Measurements from ENCODE around the gene CDK4.

Gene CDK4

DNA sequence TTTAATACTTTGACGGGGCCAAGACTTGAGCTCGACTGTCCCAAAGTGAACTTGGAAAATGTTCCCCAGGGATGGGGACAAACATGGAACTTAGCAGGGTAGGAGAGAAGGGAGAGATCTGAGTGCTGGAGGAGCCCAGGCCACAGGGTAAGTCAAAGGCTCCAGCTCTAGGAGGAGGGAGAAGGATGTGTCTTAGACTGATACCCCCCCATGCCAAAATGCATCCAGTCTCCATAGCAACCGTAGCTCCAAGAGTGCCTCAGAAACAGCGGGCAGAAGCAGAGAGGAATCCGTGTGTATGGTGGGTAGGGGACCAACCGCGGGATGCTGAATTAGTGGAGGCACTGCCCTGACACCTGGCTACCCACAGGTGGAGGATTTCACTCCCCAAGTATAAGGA lies 12.7 kb downstream of the CDK4 start:
- no peak for DNase-seq (ENCODE audit: low spot score)

DNA sequence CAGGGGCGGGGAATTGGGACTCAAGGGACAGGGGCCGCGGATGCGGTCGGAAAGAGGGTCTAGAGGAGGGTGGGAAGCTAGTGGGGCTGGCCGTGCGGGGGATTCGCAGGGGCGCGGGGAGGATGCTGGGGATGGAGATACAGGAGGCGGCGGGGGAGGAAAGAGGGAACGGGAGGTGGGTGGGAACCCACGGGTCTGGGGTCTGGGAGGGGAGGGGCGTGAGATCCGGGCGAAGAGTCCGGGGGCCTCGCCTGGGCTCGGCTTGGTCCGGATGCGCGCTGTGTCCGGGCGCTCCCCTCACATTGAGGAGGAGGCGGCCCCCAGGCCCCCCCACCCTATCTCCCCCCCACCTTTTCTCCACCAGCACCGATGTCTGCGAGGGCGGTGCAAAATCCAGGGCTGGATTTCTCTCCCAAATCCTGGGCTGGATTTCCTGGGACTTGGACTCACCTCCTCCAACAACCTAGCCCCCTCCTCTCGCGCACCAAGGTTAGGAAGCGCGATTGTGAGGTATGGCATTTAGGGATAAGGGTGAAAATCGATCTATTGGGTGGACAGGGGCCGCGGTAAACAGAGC lies 13.4 kb downstream of the CDK4 start, which contains the start of gene AGAP2:
Gene AGAP2, minus strand, starts transcription at position 82 of the 577 bp plus-strand sequence. CDS start 496 bp downstream, outside the sequence.
- DNase-seq (ENCODE audit: low spot score): peak; percentile 70

DNA sequence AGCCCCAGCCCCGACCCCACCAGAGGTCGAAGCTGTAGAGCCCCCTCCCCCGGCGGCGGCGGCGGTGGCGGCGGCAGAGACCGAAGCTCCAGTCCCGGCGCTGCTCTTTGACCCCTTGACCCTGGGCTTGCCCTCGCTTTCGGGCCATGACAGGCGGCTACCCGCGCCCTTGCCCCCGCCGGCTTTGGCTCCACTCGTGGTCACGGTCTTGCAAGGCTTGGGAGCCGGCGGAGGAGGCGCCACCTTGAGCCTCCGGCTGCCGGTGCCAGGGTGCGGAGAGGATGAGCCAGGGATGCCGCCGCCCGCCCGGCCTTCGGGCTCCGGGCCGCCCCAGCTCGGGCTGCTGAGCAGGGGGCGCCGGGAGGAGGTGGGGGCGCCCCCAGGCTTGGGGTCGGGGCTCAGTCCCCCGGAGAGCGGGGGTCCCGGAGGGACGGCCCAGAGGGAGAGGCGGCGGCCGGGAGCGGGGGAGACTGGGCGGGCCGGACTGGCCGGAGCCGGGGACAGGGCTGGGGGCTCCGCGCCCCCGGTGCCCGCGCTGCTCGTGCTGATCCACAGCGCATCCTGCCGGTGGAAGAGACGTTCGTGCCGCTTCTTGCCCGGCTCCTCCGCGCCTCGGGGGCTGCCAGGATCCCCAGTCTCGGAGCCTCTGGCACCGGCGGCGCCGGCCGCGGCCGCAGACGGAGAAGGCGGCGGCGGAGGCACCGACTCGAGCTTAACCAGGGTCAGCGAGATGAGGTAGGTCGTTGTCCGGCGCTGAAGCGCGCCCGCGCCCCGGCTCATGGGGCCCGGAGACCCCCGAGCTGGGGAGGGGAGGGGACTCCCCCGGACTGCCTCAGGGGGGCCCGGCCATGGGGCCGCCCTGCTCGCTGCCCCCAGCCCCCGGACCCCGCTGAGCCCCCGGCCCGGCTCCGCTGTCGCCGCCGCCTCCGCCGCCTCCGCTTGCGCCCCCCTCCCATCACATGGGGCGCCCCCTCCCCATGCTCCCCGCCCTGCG lies 14.3 kb downstream of the CDK4 start:
- DNase-seq (ENCODE audit: low spot score): peak; percentile 67

DNA sequence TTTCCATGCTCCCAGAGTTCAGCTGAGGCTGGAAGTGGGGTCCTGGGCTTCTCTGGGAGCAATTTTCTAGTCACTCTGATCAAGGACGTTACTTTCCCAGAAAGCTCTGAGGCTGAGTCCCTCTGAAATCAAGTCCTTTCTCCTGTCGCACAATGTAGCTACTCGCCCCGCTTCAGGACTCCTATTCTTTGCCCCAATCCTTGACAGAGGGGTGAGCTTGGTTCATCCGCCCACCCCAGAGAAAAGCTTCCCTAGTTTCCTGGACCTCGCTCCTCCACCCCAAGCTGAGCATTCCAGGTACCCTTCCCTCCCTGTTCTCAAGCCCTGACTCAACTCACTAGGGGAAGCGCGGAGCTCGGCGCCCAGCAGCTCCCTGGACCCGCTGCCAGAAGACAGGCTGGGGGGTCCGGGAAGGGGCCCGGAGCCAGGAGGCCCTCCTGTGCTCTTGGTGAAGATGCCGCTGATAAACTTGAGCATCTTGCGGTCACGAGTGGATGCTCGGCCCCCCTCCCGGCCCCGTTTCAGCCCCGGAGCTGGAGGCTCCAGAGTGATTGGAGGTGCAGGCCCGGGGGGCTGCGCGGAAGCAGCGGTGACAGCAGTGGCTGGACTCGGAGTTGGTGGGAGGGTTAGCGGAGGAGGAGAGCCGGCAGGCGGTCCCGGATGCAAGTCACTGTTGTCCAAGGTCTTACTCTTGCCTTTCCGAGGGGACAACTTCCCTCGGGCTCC lies 15.2 kb downstream of the CDK4 start:
- peak; percentile 58 for DNase-seq (ENCODE audit: low spot score)

DNA sequence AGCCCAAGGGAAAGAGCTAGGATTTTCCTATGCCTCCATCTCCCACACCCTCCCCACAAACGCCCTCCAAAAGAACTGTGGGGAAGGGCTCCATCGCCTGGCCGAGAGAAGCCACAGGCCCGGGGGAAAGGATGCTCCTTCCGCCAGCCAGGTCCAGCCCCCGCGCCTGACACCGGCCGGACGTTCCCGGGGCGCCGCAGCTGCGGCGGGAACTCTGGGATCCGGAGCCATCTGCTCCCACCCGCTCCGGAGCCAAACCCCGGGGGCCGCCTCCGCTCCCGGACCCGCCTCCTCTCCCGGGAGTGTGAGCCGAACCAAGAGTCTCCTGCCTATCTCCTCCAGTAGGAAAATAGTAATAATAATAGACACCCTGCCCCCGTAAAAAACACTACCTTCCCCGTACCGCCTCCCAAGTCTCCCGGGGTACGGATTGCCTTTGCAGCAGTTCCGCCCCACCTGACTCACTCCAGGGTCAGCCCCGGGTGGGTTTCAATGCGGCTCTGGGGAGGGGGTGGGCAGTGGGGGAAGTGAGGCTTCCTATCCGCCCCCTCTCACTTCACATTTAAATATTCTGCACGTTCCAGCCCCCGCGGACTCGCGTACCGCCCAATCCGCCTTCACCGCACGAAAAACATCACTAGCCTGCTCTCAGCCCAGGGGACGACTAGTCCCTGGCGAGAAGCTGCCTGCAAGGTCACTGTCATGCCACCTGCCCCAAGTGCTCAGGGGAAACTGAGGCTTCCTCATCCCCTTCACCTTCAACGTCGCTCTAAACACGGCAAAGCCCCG lies 16.0 kb downstream of the CDK4 start:
- DNase-seq (ENCODE audit: low spot score): no peak

DNA sequence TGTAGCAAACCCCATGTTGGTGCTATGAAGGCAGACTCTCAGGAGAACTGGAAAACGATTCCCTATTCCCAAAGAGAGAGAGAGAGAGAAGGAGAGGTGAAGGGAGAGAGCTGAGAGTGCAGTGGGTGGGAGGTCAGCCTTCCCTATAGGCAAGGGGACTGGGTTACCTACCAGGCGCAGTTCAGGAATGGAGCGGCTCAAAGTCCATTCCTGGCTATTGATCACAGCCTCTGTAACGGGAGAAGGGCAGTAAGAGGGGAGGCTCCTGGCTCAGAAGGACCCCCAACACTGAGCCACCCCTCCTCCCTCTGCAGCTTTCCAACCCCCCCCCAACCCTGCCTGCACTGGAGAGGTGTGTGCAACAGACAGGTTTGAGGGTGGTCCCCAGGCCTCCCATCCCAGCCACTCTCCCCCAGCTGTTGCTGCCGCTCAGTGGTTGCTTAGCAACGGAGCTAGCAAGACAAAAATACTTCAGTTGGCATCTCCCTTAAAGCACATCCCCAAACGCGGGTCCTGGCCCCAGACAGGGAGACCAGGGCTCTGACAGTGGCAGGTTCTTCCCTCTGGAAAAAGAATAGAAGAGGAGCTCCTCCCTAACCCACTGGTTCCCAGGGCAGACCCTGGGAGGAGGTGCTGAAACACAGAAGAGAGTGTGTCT lies 16.8 kb downstream of the CDK4 start:
- DNase-seq (ENCODE audit: low spot score): no peak

DNA sequence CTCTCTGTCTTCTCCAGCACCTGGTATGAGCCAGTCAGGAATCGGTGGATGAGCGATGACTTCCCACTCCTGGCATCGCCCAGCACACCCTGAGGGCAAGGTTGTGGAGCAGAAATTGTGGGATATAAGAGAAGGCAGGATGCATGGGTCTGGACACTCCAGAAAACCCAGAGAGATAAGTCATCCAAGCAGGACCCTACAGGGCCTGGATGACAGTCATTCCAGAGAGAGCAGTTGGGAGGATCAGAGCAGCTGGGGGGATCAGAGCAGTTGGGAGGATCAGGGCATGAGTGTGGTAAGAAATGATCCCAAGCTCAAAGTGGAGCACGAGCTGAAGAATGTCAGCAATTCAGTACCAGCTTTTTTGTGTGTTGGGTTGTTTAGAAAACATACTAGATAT lies 17.5 kb downstream of the CDK4 start:
- no peak for DNase-seq (ENCODE audit: low spot score)

DNA sequence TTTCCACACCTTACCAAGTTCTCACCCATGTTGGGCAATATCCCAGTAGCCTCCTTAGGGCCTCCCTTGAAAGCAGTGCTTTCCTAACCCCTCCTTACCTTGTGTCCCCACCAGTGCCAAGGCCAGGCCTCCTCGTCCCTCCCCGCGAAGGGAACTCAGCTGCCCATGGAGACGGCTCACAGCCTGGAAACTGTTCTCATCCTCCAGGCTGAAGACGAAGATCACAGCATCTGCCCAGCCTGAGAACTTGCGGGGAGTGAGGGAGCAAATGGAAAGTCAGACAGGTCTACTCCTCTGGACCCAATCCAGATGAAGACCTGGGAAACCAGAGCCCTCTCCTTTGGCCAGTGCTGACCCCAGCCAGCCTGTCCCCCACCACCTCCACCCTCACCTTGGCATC lies 18.2 kb downstream of the CDK4 start:
- no peak for DNase-seq (ENCODE audit: low spot score)

DNA sequence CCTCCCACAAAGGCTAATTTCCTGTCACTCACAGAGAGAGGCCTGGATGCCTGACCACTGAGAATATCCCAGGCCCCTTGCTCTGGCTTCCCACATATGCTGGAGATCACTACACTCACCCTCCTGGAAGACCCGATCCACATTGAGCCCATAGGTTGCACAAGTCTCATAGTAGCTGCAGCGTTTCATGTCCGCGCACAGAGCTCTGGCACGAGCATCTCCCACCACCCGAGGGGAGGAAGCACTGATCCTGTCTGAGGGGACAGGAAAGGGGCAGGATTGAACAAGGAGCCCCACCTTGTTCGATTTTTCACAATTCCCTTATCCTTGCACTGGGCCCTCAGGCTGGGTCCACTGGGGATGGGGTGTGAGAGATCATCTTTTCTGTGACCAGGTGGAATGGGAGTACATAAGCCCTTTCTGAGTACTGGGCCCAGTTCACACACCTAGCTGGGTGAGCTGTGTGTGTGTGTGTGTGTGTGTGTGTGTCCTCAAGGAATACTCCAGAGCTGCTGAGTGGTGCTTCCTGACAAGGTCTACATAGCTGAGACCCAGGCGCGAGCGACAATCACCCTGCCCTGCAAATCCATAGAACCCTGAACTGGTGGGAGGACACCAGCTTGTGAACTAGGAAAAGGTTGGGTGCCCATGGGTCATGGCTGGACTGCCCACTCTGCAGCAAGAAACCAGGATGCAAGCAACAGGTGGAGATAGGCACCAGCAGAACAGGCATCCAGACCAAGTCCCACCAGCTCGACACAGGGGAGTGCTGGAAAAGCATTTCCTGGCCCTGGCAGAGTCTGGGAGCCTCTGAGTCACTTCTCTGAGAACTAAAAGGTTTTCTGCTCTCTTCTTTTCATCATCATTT lies 19.1 kb downstream of the CDK4 start:
- DNase-seq (ENCODE audit: low spot score): no peak

DNA sequence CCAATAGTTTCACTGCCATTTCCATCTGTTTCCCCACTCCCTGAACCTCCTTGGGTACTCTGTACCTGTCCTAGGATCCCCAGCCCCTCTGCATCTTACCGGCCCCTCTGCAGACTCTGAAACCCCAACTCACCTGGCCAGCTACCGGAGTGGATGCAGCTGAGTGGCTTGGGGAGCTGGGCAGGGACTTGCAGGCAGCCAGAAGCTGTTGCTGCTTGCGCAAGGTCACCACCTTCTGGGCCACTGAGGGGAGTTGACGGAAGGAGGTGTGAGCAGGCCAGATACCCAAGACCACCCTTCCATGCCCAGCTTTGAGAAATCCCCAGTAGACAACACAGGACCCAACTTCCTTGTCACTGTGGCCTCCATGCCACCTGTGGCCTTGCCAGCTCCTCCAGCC lies 19.8 kb downstream of the CDK4 start:
- no peak for DNase-seq (ENCODE audit: low spot score)

DNA sequence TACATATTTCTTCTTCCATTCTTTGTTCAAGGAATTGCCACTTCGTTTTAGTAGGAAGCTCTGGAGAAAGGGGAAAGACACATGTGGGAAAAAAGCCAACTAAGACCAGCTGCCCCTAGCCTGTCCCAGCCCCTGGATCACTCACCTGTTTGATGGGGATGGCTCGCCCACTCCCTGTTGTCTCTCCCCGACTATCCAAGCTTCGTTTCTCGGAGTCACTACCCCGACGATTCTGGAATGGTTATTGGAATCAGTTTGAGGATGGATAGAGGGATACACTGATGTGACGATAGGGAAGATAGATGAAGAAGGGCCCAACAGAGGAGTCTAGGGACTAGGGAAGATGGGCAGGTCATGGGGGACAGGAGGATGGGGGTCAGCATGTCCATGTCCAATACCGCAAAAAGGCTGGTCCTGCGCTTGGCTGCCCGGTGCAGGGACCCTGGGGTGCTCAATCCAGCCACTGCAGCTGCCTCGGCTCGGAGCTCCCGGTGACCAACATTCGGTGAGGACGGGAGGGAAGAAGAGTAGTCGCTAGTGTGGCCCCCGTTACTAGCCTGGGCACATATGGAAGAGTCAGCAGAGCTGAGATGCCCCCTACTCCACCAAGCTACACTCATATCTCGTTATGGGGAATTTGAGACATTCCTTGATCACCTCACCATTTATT lies 20.6 kb downstream of the CDK4 start:
- no peak for DNase-seq (ENCODE audit: low spot score)

DNA sequence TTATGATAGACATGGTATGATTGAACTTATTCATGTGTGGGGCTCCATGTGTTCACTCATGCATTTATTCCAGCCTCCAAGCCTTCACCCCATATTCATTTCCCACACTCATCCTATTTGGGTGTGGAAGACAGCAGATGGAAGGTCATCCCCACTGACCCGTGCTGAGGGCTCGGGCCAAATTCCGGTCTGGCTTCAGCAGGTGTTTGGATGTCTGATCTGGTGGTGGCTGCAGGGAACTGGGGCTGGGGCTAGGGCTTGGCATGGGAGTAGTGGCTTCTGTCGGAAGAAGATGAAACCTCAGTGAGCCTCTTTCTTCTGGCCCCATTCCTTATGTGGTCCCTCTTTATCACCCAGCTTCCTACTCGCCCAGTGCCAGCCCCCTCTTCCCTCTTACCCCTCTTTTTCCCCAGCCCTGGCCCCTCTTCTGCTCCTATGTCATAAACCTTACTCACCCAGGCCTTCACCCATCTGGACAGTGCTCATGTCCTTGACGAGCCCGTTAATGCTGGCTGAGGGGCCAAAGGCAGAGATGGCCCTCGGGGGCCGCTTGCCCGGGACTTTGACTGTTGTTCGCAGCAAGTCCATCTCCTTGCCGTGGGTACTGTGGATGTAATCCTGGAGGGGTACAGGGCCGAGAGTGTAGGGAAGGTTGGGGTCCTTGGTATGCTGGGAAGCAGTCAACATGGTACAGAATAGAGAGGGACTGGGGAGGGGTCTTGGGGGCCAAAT lies 21.6 kb downstream of the CDK4 start:
- no peak for DNase-seq (ENCODE audit: low spot score)

DNA sequence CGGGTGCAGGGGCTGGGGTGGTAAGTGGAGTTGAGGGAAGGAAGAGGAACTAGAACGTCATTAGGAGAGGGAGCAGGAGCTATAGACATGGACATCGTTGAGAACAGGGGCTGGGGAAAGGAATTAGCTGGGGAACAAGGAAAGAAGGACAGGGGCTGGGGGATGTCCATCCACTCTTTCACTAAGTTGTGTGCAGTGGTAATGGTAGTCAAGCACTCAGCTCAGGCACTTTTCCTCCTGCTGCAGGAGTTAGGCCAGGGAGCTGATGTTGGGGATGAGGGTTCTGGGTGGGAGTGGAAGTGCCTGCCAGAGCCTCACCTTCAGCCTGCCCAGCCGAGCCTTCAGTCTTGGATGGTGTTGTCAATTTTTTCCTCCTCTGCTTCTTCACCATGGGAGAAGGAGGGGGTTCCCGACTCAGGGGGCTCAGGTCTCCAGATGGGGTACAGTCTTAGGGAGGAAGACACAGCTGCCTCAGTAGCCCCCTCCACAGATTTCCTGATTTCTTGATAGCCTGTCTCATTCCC lies 22.7 kb downstream of the CDK4 start:
- no peak for DNase-seq (ENCODE audit: low spot score)

DNA sequence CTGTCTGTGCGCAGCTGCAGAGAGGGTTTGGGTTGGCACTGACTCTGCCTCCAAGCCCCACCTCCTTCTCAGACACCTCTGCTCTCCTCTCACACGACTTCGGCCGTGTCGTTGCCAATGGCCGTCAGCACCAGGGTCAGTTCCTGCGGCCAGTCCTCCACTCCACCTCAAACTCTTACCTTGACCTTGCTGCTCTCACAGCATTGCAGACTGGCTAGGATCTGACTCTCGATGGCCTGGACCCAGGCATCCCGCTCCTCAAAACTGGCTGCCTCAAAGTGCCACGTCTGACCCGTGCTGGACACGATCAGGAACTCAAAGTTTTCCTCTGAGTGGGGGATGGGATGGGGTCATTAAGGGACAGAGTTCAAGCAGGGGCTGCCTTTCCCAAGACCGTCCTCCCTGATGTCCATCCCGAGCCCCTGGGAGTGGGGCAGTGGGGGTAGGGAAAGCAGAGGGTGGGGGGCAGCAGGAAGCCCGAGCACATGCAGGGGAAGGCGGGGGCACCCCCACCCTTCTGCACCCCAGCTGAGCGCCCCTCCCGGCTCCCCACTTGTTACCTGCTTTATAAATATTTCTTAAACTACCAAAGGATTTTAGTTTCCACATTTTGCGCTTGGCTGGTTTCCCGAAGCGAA lies 24.2 kb downstream of the CDK4 start:
- DNase-seq (ENCODE audit: low spot score): no peak

DNA sequence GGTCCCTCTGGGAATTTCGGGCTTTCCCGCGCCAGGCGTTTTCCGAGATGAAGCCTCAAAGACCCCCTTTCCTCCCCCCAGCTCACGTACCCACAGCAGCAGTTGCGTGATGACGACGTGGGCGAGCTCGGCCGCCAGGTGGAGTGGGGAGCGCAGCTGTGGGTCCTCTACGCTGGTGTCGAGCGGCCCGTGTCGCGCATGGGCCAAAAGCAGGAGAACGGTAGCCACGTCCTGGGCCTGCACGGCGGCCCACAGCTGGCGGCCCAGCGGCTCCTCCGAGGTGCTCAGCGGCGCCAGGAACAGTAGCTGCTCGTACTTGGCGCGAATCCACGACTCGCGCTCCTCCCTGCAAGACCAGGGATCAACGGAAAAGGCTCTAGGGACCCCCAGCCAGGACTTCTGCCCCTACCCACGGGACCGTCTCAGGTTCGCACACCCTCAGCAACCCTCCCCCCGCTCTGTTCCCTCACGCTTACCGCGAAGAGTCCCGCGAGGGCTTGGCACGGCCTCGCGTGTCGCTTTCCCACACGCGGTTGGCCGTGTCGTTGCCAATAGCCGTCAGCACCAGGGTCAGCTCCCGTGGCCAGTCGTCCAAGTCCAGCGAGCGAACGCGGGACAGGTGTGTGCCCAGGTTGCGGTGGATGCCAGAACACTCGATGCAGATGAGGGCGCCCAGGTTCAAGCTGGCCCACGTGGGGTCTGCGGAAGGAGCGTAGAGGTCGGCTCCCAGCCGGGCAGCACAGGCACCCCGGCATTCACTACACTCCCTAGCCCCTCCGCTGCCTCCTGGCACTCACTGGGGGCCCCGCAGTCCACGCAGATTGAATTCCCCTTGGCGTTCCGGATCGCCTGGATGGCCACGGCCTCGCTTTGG lies 25.0 kb downstream of the CDK4 start:
- DNase-seq (ENCODE audit: low spot score): no peak

DNA sequence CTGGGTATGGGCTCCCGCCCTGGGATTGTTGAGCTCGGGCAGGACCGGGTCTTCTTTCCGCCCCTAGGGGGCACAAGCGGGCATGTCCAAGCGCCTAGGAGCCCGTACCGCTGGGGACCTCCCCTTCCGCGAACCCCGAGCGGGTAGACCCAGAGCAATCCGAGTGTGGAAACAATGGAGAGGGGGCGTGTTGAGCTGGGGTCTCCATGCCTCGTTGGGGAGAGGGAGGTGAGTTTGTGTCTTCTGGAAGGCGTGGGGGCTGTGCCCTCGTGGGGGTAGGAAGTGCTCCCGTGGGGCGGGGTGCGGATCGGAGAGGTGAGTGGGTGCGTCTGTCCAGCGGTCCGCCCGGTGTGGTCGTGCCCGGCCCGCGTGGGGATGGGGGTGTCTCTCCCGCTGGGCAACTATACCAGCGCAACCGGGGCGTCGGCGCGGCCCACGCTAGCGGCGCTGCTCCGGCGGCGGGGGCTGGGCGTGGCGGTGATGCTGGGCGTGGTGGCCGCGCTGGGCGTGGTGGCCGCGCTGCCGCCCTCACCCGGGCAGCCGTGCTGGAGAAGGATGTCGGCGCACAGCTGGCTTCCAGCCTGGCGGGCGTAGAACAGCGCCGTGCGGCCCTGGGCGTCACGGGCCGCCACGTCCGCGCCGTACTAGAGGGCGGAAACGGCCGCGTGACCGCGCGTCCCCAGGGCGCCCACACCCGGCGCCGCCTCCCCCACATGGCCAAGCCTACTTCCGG lies 25.8 kb downstream of the CDK4 start:
- no peak for DNase-seq (ENCODE audit: low spot score)

DNA sequence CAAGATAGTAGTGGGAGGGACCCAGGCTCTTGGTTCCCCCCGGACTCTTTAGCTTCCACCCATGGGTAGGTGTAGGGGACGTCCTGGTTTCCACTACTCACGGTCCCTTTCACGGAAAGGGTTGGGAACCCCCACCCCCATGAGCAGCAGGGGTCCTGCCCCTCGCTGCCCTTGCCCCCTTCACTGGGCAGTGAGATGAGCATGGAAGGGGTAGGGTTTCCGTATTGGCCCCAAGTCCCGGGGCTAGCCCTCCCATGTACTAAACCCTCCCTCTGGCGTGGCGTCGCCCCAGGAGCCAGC lies 26.3 kb downstream of the CDK4 start:
- DNase-seq (ENCODE audit: low spot score): no peak

All from left forelimb (tissue), 1 donor.